Measurements from ENCODE around the gene ERICH6B.

- no peak for TF ChIP-seq CTCF (conservative IDR thresholded peaks at IDR 0.05)
- no peak for TF ChIP-seq EZH2 (IDR thresholded peaks at IDR 0.05; ENCODE audit: low read depth)
These were observed 60.9 kb downstream of the ERICH6B start for GRCh38 chr13:45554604-45555109.

Data from PC-9 (cell line).